Fibroblast of pulmonary artery (primary cell): ENCODE results near the gene MEIOB.
A peak's percentile ranks its signal among the peaks of the same experiment; 100 is the strongest.
"Not testable (repeated sequence)": the region's sequence is repeated elsewhere in the genome, so short reads cannot be mapped to it uniquely, and the experiment has no call there.

Source experiments
- DNase-seq: peaks from one replicate; pipeline ENCODE4 v3.0.0-alpha.2; 2010; ENCODE audit warnings: low read depth
- H3K4me3 ChIP-seq: replicated peaks from 2 replicates; pipeline ENCODE4 v1.5.1; 2011; ENCODE audit warnings: low read depth, mild to moderate bottlenecking, control low read depth, low read length, moderate library complexity
- CTCF ChIP-seq: IDR thresholded peaks from 2 replicates; pipeline ENCODE4 v1.5.1; 2011; ENCODE audit warnings: mild to moderate bottlenecking, control low read depth, low read length, inconsistent platforms; ENCODE audit errors: missing control alignments

Gene MEIOB

GRCh38 chr16:1876468-1876867, 4.5 kb upstream of the MEIOB start:
- TF ChIP-seq CTCF: no peak
- H3K4me3 ChIP-seq: no peak overlapping the region
- DNase-seq: no peak

GRCh38 chr16:1876066-1876465, 4.1 kb upstream of the MEIOB start:
- H3K4me3 ChIP-seq, DNase-seq: not testable (repeated sequence)

GRCh38 chr16:1874854-1875253, 2.9 kb upstream of the MEIOB start:
- no peak for DNase-seq
- TF ChIP-seq CTCF: no peak
- no peak overlapping the region for H3K4me3 ChIP-seq

GRCh38 chr16:1870365-1871082, 1.4 kb downstream of the MEIOB start:
- peak; percentile 43 for DNase-seq
- no peak overlapping the region for H3K4me3 ChIP-seq
- no peak for TF ChIP-seq CTCF

GRCh38 chr16:1865902-1866690, 5.9 kb downstream of the MEIOB start:
- no peak overlapping the region for H3K4me3 ChIP-seq
- TF ChIP-seq CTCF: no peak
- DNase-seq: no peak

GRCh38 chr16:1863681-1864460, 8.1 kb downstream of the MEIOB start:
- H3K4me3 ChIP-seq: no peak overlapping the region
- TF ChIP-seq CTCF: peak; percentile 52
- DNase-seq: peak; percentile 66

GRCh38 chr16:1862394-1862793, 9.6 kb downstream of the MEIOB start:
- H3K4me3 ChIP-seq: no peak overlapping the region
- TF ChIP-seq CTCF: no peak
- DNase-seq: no peak
